SK-N-SH (cell line): ENCODE data around the gene KIFC3. TPM values are rescaled to one million over a fixed set of nuclear protein-coding genes. Genes with fewer than 3 reads are reported as not detected.

Experiments used
- CTCF ChIA-PET: fragments of 300-600, 350-600 bp; formaldehyde crosslinking; extraction: SDS; loops from one replicate; lab custom pipeline; 2021; lab: Yijun Ruan, JAX
- POLR2A ChIA-PET: fragments of 350-600 bp; sonication (Branson Sonifier 250); formaldehyde crosslinking; extraction: SDS; loops from one replicate; lab custom pipeline; 2020; ENCODE audit warnings: antibody characterized with exemption, inconsistent platforms; lab: Yijun Ruan, JAX
- DNase-seq: peaks from one replicate; pipeline ENCODE4 v3.0.0; 2012
- H2AFZ ChIP-seq: fragments of 200-600 bp; sonication (generic); 2 replicates; pipeline ENCODE4 v1.8.1; 2016; ENCODE audit warnings: antibody characterized with exemption, mild to moderate bottlenecking, low read depth
- H3F3A ChIP-seq: fragments of 200-600 bp; sonication (generic); replicated peaks from 2 replicates; pipeline ENCODE3; 2016; ENCODE audit warnings: antibody characterized with exemption, mild to moderate bottlenecking; ENCODE audit not compliant: insufficient read depth
- H3K27ac ChIP-seq, 2 experiments: fragments of 200-500 bp in 1 of 2; fragments of 200-600 bp in 1 of 2; sonication (Bioruptor generic) in 1 of 2; sonication (generic), shearing (Covaris generic) in 1 of 2; 2 replicates each; pipeline versions ENCODE4 v1.5.1 to v1.6.1; 2014 to 2016; ENCODE audit warnings: low read depth in 2 of 2, inconsistent platforms in 1 of 2, low read length in 1 of 2, mild to moderate bottlenecking in 1 of 2, mixed read lengths in 1 of 2
- H3K27me3 ChIP-seq: fragments of 200-600 bp; sonication (generic), shearing (Covaris generic); 2 replicates; pipeline ENCODE4 v1.6.1; 2016; ENCODE audit warnings: mixed run types; ENCODE audit not compliant: insufficient read depth
- H3K36me3 ChIP-seq, 2 experiments: fragments of 200-500 bp in 1 of 2; fragments of 200-600 bp in 1 of 2; sonication (Bioruptor generic) in 1 of 2; sonication (generic) in 1 of 2; replicated peaks in 1 of 2; 2 replicates each; pipeline versions ENCODE3 to v1.5.1; 2014 to 2016; ENCODE audit warnings: low read length in 1 of 2, mild to moderate bottlenecking in 1 of 2; ENCODE audit not compliant: insufficient read depth in 2 of 2, control insufficient read depth in 1 of 2
- H3K4me1 ChIP-seq, 2 experiments: fragments of 200-500 bp in 1 of 2; fragments of 200-600 bp in 1 of 2; sonication (Bioruptor generic) in 1 of 2; sonication (generic), shearing (Covaris generic) in 1 of 2; 2 replicates each; pipeline versions ENCODE4 v1.5.1 to v1.6.1; 2014 to 2016; ENCODE audit warnings: low read depth in 1 of 2, low read length in 1 of 2, mixed run types in 1 of 2; ENCODE audit not compliant: insufficient read depth in 2 of 2, control insufficient read depth in 1 of 2
- H3K4me2 ChIP-seq: fragments of 200-600 bp; sonication (generic), shearing (Covaris generic); 2 replicates; pipeline ENCODE4 v1.6.1; 2017; ENCODE audit warnings: mixed run types
- H3K4me3 ChIP-seq, 2 experiments: fragments of 200-500 bp in 1 of 2; fragments of 200-600 bp in 1 of 2; sonication (Bioruptor generic) in 1 of 2; sonication (generic), shearing (Covaris generic) in 1 of 2; 2 replicates each; pipeline versions ENCODE4 v1.5.1 to v1.8.1; 2014 to 2016; ENCODE audit warnings: low read depth in 2 of 2, inconsistent platforms in 1 of 2, low read length in 1 of 2, mild to moderate bottlenecking in 1 of 2, mixed read lengths in 1 of 2, moderate library complexity in 1 of 2
- H3K79me2 ChIP-seq: fragments of 200-600 bp; sonication (generic); 2 replicates; pipeline ENCODE4 v1.8.1; 2017; ENCODE audit warnings: mild to moderate bottlenecking; ENCODE audit not compliant: insufficient read depth
- H3K9ac ChIP-seq: fragments of 200-600 bp; sonication (generic); 2 replicates; pipeline ENCODE4 v1.6.1; 2017; ENCODE audit warnings: mixed run types
- H3K9me2 ChIP-seq: fragments of 200-600 bp; sonication (generic); 2 replicates; pipeline ENCODE4 v1.6.1; 2017; ENCODE audit warnings: mixed run types
- H3K9me3 ChIP-seq: fragments of 200-600 bp; sonication (generic); 2 replicates; pipeline ENCODE4 v1.6.1; 2017; ENCODE audit warnings: mixed run types, mild to moderate bottlenecking, moderate library complexity
- H4K20me1 ChIP-seq: fragments of 200-600 bp; sonication (generic); 2 replicates; pipeline ENCODE4 v1.6.1; 2017; ENCODE audit warnings: mild to moderate bottlenecking, mixed run types; ENCODE audit not compliant: insufficient read depth
- CHD2 ChIP-seq: fragments of 150-350 bp; IDR thresholded peaks from 2 replicates; pipeline ENCODE4 v1.6.1; 2018; ENCODE audit warnings: low read length; ENCODE audit not compliant: partially characterized antibody
- ELF1 ChIP-seq: IDR thresholded peaks from 2 replicates; pipeline ENCODE4 v1.4.0; 2012
- FOXJ3 ChIP-seq: sonication (generic); formaldehyde crosslinking; IDR thresholded peaks from 2 replicates; pipeline ENCODE4 v1.5.1; 2020; ENCODE audit warnings: mild to moderate bottlenecking, missing genetic modification reagents
- FOXM1 ChIP-seq: IDR thresholded peaks from 2 replicates; pipeline ENCODE4 v1.4.0; 2012; ENCODE audit warnings: low read depth, mild to moderate bottlenecking
- GABPA ChIP-seq: IDR thresholded peaks from 2 replicates; pipeline ENCODE4 v1.4.0; 2012; ENCODE audit warnings: low read depth, mild to moderate bottlenecking
- IRF3 ChIP-seq: fragments of 150-350 bp; IDR thresholded peaks from 2 replicates; pipeline ENCODE4 v1.6.1; 2016; ENCODE audit warnings: mild to moderate bottlenecking, low read depth, low read length
- MEF2A ChIP-seq: IDR thresholded peaks from 2 replicates; pipeline ENCODE4 v1.4.0; 2012; ENCODE audit warnings: low read depth, borderline replicate concordance
- MXI1 ChIP-seq: IDR thresholded peaks from 2 replicates; pipeline ENCODE4 v1.6.1; 2012; ENCODE audit warnings: mild to moderate bottlenecking, low read depth, low read length, improper control_type of control experiment
- PBX3 ChIP-seq: IDR thresholded peaks from 2 replicates; pipeline ENCODE4; 2012
- POLR2AphosphoS5 ChIP-seq: IDR thresholded peaks from 2 replicates; pipeline ENCODE4 v1.6.1; 2012; ENCODE audit warnings: low read depth, low read length
- RAD21 ChIP-seq: IDR thresholded peaks from 2 replicates; pipeline ENCODE4 v1.6.1; 2012; ENCODE audit warnings: mild to moderate bottlenecking, low read length
- RFX5 ChIP-seq: IDR thresholded peaks from 2 replicates; pipeline ENCODE4 v1.6.1; 2012; ENCODE audit warnings: mild to moderate bottlenecking, improper control_type of control experiment, low read length
- RXRA ChIP-seq: IDR thresholded peaks from 2 replicates; pipeline ENCODE4 v1.4.0; 2012; ENCODE audit warnings: low read depth, mild to moderate bottlenecking, borderline replicate concordance
- SIN3A ChIP-seq: IDR thresholded peaks from 2 replicates; pipeline ENCODE4 v1.6.1; 2012; ENCODE audit warnings: low read depth, mild to moderate bottlenecking, low read length, moderate library complexity, borderline replicate concordance
- SMC3 ChIP-seq: IDR thresholded peaks from 2 replicates; pipeline ENCODE4 v1.6.1; 2012; ENCODE audit warnings: low read depth, low read length, improper control_type of control experiment
- TAF1 ChIP-seq: IDR thresholded peaks from 2 replicates; pipeline ENCODE4 v1.6.1; 2012; ENCODE audit warnings: low read depth, mild to moderate bottlenecking, low read length, moderate library complexity, borderline replicate concordance
- TCF12 ChIP-seq: IDR thresholded peaks from 2 replicates; pipeline ENCODE4 v1.4.0; 2012
- TEAD4 ChIP-seq: IDR thresholded peaks from 2 replicates; pipeline ENCODE4 v1.4.0; 2012; ENCODE audit warnings: mild to moderate bottlenecking, borderline replicate concordance; ENCODE audit not compliant: insufficient read depth
- USF1 ChIP-seq: IDR thresholded peaks from 2 replicates; pipeline ENCODE4 v1.4.0; 2012; ENCODE audit warnings: low read depth, borderline replicate concordance
- YY1 ChIP-seq: IDR thresholded peaks from 2 replicates; pipeline ENCODE4 v1.4.0; 2012; ENCODE audit warnings: low read depth, mild to moderate bottlenecking
- WGBS: methylation state at CpG from one replicate; pipeline ENCODE4 v1.1.6; 2017; ENCODE audit warnings: low lambda C conversion rate; 5-methylcytosine and 5-hydroxymethylcytosine counted together
- polyA plus RNA-seq, 3 experiments: library from polyadenylated mRNA; depleted of rRNA; stranded (reverse); fragments of >200 nt; gene quantifications; 2 replicates each; pipeline ENCODE4 v1.2.3, GENCODE V29; 2012

KIFC3 gene
- polyA plus RNA-seq, 1 of the 3 experiments (the other 2 are of a cell fraction) = 65.4 TPM

- Histone ChIP-seq H3K4me3 (no peak overlapping the region; a peak in 1 of 4 replicates), H4K20me1 (peaks cover 44% of the 10 kb centered on the region), H3K4me1 (peaks cover 3 to 5% of the 10 kb centered on the region in 2 experiments; a peak in 2 of 4 replicates), H2AFZ (no peak overlapping the region), H3K27me3 (no peaks in the 10 kb centered on the region), H3K27ac (no peak overlapping the region), H3K79me2 (peaks cover 82% of the 10 kb centered on the region), H3K36me3 (peaks cover 26 to 41% of the 10 kb centered on the region in 2 experiments), H3K9me2 (no peaks in the 10 kb centered on the region), H3K4me2 (no peak overlapping the region), H3K9ac (no peak overlapping the region), H3K9me3 (no peaks in the 10 kb centered on the region), H3F3A (peaks cover 3% of the 10 kb centered on the region)
- POLR2A ChIA-PET = interaction anchor here (1.1 kb wide), 1 partner anchor 19 kb away, joined by 3 read pairs; no protein-coding TSS in a partner anchor
- CTCF ChIA-PET = interaction anchor here (0.7 to 3.0 kb wide), 25 partner anchors 8 to 206 kb away, joined by 3 to 20 read pairs (median 4); partner anchors contain the start of genes USB1 and ZNF319
- TF ChIP-seq GABPA = no peak
- TF ChIP-seq RAD21 = no peak
- no peak for TF ChIP-seq SMC3
- TF ChIP-seq RXRA = no peak
- TF ChIP-seq MXI1 = no peak
- TF ChIP-seq FOXJ3 (CRISPR knock-in tag) = no peak
- TF ChIP-seq FOXM1 = no peak
- TF ChIP-seq TCF12 = no peak
- TF ChIP-seq IRF3 = no peak
- TF ChIP-seq PBX3 = no peak
- no peak for TF ChIP-seq TEAD4
- no peak for TF ChIP-seq SIN3A
- TF ChIP-seq YY1 = no peak
- no peak for TF ChIP-seq TAF1
- TF ChIP-seq ELF1 = no peak
- TF ChIP-seq CHD2 = no peak
- no peak for TF ChIP-seq POLR2AphosphoS5
- no peak for TF ChIP-seq MEF2A
- TF ChIP-seq RFX5 = no peak
- TF ChIP-seq USF1 = no peak
- WGBS = 100% methylated on average over 2 of the region's 18 CpGs
- no peak for DNase-seq
Measured at GRCh38 chr16:57794849-57795430, 7.4 kb downstream of the KIFC3 start.
